ENCODE data around the gene ASTN2.

GRCh38 chr9:116409638-116410037 lies 1005.2 kb downstream of the ASTN2 start:
- TF ChIP-seq CTCF (IDR thresholded peaks at IDR 0.05) (no peak), ESRRA (IDR thresholded peaks at IDR 0.05; ENCODE audit: borderline replicate concordance, low read length) (no peak), JUN (IDR thresholded peaks at IDR 0.05) (no peak), RFX5 (IDR thresholded peaks at IDR 0.05) (no peak), ATOH8 (CRISPR knock-in tag; IDR thresholded peaks at IDR 0.05; ENCODE audit: low read depth) (no peak), POLR2A (IDR thresholded peaks at IDR 0.05; ENCODE audit: low read length) (no peak), REST (IDR thresholded peaks at IDR 0.05) (no peak)
- TF ChIP-seq, protein P1, sequence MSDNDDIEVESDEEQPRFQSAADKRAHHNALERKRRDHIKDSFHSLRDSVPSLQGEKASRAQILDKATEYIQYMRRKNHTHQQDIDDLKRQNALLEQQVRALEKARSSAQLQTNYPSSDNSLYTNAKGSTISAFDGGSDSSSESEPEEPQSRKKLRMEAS (IDR thresholded peaks at IDR 0.05), result no peak
